C4-2B (cell line): ENCODE results near the gene PIPOX.

Experiments
- CTCF ChIP-seq: fragments of 450-650 bp; conservative IDR thresholded peaks from 2 replicates; pipeline ENCODE4 v1.5.1; 2017; ENCODE audit warnings: mild to moderate bottlenecking
- ZFX ChIP-seq: fragments of 450-650 bp; IDR thresholded peaks from 2 replicates; pipeline ENCODE4 v1.6.1; 2017

- TF ChIP-seq CTCF: no peak
- no peak for TF ChIP-seq ZFX
These were observed 42.0 kb upstream of the PIPOX start for GRCh38 chr17:29000973-29001372.
